ENCODE data around the gene FAM174C.
A peak's percentile ranks its signal among the peaks of the same experiment; 100 is the strongest.

DNA sequence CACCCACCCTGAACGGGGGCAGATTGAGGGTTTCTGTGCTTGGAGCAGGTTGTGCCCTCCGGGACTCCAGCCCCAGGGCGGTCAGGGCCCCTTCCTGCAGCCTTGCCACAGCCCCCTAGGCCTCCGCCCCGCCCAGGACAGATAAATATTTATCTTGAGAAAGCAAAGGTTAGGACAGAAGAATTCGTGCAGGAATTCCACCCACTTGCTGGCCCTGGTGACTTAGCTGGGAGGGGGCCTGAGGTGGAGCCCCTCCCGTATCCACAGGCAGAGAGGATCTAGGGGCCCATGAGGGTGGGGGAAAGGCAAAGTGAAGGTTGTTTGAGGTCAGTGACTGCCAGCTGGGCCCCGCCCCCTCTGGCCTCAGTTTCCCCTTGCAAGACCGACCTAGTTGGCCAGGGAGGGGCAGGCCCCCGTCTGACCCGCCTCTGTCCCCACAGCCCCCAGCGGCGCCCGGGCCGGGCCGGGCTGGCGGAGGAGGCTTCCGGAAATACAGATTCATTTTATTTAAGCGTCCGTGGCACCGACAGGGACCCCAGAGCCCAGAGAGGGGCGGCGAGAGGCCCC lies 21.7 kb upstream of the FAM174C start:
- TF ChIP-seq, protein P1, sequence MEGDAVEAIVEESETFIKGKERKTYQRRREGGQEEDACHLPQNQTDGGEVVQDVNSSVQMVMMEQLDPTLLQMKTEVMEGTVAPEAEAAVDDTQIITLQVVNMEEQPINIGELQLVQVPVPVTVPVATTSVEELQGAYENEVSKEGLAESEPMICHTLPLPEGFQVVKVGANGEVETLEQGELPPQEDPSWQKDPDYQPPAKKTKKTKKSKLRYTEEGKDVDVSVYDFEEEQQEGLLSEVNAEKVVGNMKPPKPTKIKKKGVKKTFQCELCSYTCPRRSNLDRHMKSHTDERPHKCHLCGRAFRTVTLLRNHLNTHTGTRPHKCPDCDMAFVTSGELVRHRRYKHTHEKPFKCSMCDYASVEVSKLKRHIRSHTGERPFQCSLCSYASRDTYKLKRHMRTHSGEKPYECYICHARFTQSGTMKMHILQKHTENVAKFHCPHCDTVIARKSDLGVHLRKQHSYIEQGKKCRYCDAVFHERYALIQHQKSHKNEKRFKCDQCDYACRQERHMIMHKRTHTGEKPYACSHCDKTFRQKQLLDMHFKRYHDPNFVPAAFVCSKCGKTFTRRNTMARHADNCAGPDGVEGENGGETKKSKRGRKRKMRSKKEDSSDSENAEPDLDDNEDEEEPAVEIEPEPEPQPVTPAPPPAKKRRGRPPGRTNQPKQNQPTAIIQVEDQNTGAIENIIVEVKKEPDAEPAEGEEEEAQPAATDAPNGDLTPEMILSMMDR (IDR thresholded peaks at IDR 0.05), result peak in 2 of 4 experiments; percentile 9 to 13
- TF ChIP-seq POLR2A (IDR thresholded peaks at IDR 0.05), result no peak
